Fibroblast of lung (primary cell): Measurements from ENCODE around the gene KRTAP4-16.

ENCODE experiments used
- EZH2 ChIP-seq: IDR thresholded peaks from 2 replicates; pipeline ENCODE4 v1.5.1; 2012; ENCODE audit warnings: low read length, control low read depth, mild to moderate bottlenecking; ENCODE audit errors: missing control alignments
- TF ChIP-seq, protein P1 (sequence below), 2 donors: IDR thresholded peaks in 1 of 2; conservative IDR thresholded peaks in 1 of 2; 1 replicate in 1 of 2; 2 replicates in 1 of 2; pipeline ENCODE4 v1.5.1; 2011 to 2012; ENCODE audit warnings: low read length in 2 of 2, control low read depth in 1 of 2, inconsistent platforms in 1 of 2, low read depth in 1 of 2, mild to moderate bottlenecking in 1 of 2

- TF ChIP-seq, protein P1, sequence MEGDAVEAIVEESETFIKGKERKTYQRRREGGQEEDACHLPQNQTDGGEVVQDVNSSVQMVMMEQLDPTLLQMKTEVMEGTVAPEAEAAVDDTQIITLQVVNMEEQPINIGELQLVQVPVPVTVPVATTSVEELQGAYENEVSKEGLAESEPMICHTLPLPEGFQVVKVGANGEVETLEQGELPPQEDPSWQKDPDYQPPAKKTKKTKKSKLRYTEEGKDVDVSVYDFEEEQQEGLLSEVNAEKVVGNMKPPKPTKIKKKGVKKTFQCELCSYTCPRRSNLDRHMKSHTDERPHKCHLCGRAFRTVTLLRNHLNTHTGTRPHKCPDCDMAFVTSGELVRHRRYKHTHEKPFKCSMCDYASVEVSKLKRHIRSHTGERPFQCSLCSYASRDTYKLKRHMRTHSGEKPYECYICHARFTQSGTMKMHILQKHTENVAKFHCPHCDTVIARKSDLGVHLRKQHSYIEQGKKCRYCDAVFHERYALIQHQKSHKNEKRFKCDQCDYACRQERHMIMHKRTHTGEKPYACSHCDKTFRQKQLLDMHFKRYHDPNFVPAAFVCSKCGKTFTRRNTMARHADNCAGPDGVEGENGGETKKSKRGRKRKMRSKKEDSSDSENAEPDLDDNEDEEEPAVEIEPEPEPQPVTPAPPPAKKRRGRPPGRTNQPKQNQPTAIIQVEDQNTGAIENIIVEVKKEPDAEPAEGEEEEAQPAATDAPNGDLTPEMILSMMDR (conservative IDR thresholded peaks at IDR 0.05 in 1 of 2, IDR thresholded peaks at IDR 0.05 in 1 of 2; ENCODE audit: low read depth in 1 of 2, low read length in 2 of 2), result no peak
- TF ChIP-seq EZH2, result no peak
These were observed 37.7 kb downstream of the KRTAP4-16 start for GRCh38 chr17:41064301-41064700.
